Measurements from ENCODE around the gene SPANXD. TPM values are rescaled to one million over a fixed set of nuclear protein-coding genes. Genes with fewer than 3 reads are reported as not detected.
"Not testable (repeated sequence)": the region's sequence is repeated elsewhere in the genome, so short reads cannot be mapped to it uniquely, and the experiment has no call there.

The SPANXD gene, protein sequence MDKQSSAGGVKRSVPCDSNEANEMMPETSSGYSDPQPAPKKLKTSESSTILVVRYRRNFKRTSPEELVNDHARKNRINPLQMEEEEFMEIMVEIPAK
- total RNA-seq (2021; fragmentation: NEBNext Ultra II Directional; extraction: Animal tissue kit (Norgen Biotek cat#: 25700)), result 1 to 10 TPM in 4 of 6 experiments, not detected in 2; 2.4 to 3.1 (median 2.8) TPM
- long read RNA-seq, result 0 reads

GRCh38 chrX:141698639-141699038 is at the start of gene SPANXD:
Gene SPANXD (minus strand): TSS chrX:141698739. CDS start chrX:141698405, 334 bp downstream.
- H3K4me3 Mint-ChIP-seq; H3K27ac Mint-ChIP-seq; DNase-seq; H3K27me3 Mint-ChIP-seq (ENCODE audit: insufficient read depth); H3K36me3 Mint-ChIP-seq (ENCODE audit: low read depth); H3K9me3 Mint-ChIP-seq; H3K4me1 Mint-ChIP-seq (ENCODE audit: low read depth): not testable (repeated sequence)

DNA sequence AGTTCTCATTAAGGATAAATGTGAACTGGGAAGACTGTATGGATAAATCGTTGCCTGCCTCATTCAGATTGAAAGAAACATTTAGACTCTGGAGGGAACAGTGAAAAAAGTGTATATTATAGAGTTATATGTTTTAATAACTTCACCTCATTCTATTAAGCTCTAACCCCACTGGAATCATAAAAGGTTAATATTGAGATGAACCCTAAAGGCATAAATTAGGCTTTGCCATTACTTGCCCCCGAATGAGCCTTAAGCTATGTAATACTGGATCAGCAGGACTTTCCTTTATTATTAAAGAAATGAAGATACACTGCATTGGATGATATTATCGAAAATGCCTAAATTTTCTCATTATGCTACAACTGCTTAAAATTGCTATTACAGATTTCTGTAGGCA is 44.1 kb upstream of the SPANXD start:
- no peak for DNase-seq
- Mint-ChIP-seq H3K4me1 (ENCODE audit: low read depth) (no peaks in the 10 kb centered on the region), H3K27me3 (ENCODE audit: insufficient read depth) (no peaks in the 10 kb centered on the region; the same call in 1 of the 2 replicates), H3K27ac (no peak overlapping the region), H3K36me3 (ENCODE audit: low read depth) (no peaks in the 10 kb centered on the region), H3K4me3 (no peak overlapping the region), H3K9me3 (no peaks in the 10 kb centered on the region)
- TF ChIP-seq, protein P1, sequence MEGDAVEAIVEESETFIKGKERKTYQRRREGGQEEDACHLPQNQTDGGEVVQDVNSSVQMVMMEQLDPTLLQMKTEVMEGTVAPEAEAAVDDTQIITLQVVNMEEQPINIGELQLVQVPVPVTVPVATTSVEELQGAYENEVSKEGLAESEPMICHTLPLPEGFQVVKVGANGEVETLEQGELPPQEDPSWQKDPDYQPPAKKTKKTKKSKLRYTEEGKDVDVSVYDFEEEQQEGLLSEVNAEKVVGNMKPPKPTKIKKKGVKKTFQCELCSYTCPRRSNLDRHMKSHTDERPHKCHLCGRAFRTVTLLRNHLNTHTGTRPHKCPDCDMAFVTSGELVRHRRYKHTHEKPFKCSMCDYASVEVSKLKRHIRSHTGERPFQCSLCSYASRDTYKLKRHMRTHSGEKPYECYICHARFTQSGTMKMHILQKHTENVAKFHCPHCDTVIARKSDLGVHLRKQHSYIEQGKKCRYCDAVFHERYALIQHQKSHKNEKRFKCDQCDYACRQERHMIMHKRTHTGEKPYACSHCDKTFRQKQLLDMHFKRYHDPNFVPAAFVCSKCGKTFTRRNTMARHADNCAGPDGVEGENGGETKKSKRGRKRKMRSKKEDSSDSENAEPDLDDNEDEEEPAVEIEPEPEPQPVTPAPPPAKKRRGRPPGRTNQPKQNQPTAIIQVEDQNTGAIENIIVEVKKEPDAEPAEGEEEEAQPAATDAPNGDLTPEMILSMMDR (IDR thresholded peaks at IDR 0.05), result no peak

- H3K4me3 Mint-ChIP-seq, result no peak overlapping the region
- H3K36me3 Mint-ChIP-seq (ENCODE audit: low read depth), result no peaks in the 10 kb centered on the region
- no peaks in the 10 kb centered on the region for H3K9me3 Mint-ChIP-seq
- TF ChIP-seq, protein P1 (IDR thresholded peaks at IDR 0.05), result no peak
- no peaks in the 10 kb centered on the region; the same call in 1 of the 2 replicates for H3K27me3 Mint-ChIP-seq (ENCODE audit: insufficient read depth)
- no peak overlapping the region for H3K27ac Mint-ChIP-seq
- H3K4me1 Mint-ChIP-seq (ENCODE audit: low read depth), result no peaks in the 10 kb centered on the region
- DNase-seq, result no peak
These were observed 38.1 kb upstream of the SPANXD start for GRCh38 chrX:141736656-141737055.

DNA sequence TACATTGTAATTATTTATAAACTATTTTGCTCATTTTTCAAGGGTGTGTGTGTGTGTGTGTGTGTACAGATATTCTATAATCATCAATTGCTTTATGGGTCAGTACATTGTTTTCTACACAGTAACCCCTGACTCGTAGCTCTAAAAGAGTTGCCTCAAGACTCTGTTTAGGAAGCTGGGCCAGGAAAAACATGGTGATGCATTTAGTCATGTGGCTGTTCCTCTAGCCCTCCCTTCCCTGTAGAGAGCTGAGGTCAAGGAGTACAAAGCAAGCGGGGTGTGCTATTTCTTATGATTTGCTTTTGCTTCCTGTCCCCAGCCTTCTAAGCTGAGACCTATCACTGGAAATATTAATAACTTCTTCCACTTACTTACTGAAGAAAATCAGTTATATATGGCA is 34.8 kb upstream of the SPANXD start:
- DNase-seq, result no peak
- no peaks in the 10 kb centered on the region; the same call in 1 of the 2 replicates for H3K27me3 Mint-ChIP-seq (ENCODE audit: insufficient read depth)
- no peaks in the 10 kb centered on the region for H3K4me1 Mint-ChIP-seq (ENCODE audit: low read depth)
- H3K27ac Mint-ChIP-seq, result no peak overlapping the region
- no peaks in the 10 kb centered on the region for H3K36me3 Mint-ChIP-seq (ENCODE audit: low read depth)
- no peak overlapping the region for H3K4me3 Mint-ChIP-seq
- TF ChIP-seq, protein P1 (IDR thresholded peaks at IDR 0.05), result no peak
- no peaks in the 10 kb centered on the region for H3K9me3 Mint-ChIP-seq

DNA sequence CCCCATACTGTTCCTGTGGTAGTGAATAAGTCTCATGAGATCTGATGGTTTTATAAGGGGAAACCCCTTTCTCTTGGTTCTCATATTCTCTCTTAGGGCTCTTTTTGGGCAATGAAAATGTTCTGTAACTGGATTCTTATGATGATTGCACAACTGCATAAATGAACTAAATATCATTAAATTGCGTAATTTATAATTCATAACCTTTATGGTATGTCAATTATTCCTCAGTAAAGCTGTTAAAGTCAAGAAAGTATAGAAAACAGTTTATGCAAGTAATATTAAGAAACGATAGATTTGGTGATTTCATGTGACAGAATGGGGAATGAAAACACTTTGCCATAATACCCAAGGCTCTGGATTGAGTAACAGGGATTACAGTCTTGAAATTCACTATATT is 33.5 kb upstream of the SPANXD start:
- TF ChIP-seq, protein P1 (IDR thresholded peaks at IDR 0.05), result no peak
- Mint-ChIP-seq H3K4me1 (ENCODE audit: low read depth) (no peaks in the 10 kb centered on the region), H3K27me3 (ENCODE audit: insufficient read depth) (no peaks in the 10 kb centered on the region; the same call in 1 of the 2 replicates), H3K36me3 (ENCODE audit: low read depth) (no peaks in the 10 kb centered on the region), H3K9me3 (no peaks in the 10 kb centered on the region), H3K4me3 (no peak overlapping the region), H3K27ac (no peak overlapping the region)
- DNase-seq, result no peak

DNA sequence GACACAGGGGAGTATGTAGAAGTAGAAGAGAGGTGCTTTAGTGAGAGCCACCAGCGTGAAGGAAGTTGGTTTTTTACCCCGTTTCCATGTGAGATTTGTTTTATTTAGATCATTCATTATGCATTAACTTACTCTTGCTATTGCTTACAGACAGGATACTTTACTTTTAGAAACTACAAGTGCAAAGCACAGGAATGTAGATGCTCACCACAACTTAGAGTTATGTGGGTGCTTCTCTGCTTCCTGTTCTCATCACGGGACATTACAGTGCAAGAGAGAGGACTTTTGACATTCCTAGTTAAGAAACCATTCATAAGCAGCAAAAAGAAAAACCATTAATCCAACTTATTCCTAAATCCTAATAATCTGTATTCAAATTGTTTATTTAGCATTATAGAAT is 25.6 kb upstream of the SPANXD start:
- H3K4me1 Mint-ChIP-seq (ENCODE audit: low read depth), result no peaks in the 10 kb centered on the region
- TF ChIP-seq, protein P1 (IDR thresholded peaks at IDR 0.05), result no peak
- DNase-seq, result no peak
- H3K27me3 Mint-ChIP-seq (ENCODE audit: insufficient read depth), result no peaks in the 10 kb centered on the region
- H3K9me3 Mint-ChIP-seq, result no peaks in the 10 kb centered on the region
- no peaks in the 10 kb centered on the region for H3K36me3 Mint-ChIP-seq (ENCODE audit: low read depth)
- H3K27ac Mint-ChIP-seq, result no peak overlapping the region
- no peak overlapping the region for H3K4me3 Mint-ChIP-seq
